Body of pancreas (tissue), 4 donors: Measurements from ENCODE around the gene TNRC18.

Experiments
- CTCF ChIP-seq, 7 experiments: fragments of 450-650 bp in 4 of 7; fragments of 200-600 bp in 3 of 7; sonication (generic) in 3 of 7; IDR thresholded peaks; one replicate each; pipeline ENCODE4 v1.5.1; 2016 to 2019; ENCODE audit warnings: antibody characterized with exemption in 7 of 7
- POLR2A ChIP-seq, 3 donors: fragments of 450-650 bp; IDR thresholded peaks; one replicate each; pipeline ENCODE4 v1.6.1; 2016; ENCODE audit warnings: antibody characterized with exemption in 3 of 3, mild to moderate bottlenecking in 2 of 3

GRCh38 chr7:5320391-5320790 is 103.2 kb downstream of the TNRC18 start:
- no peak for TF ChIP-seq CTCF (IDR thresholded peaks at IDR 0.05)
- TF ChIP-seq POLR2A (IDR thresholded peaks at IDR 0.05): no peak
